Calu3 (cell line): ENCODE data around the gene MADCAM1. TPM values are rescaled to one million over a fixed set of nuclear protein-coding genes. Genes with fewer than 3 reads are reported as not detected.

Source experiments
- BruUV-seq: library from RNA; stranded (reverse); fragments of 400-500 nt; replicated peaks from 2 replicates; lab custom pipeline; 2021; lab: Mats Ljungman, UMichigan
- CTCF ChIA-PET: fragments of 300-600 bp; sonication (Branson Sonifier 250); formaldehyde crosslinking; loops from one replicate; lab custom pipeline; 2022; ENCODE audit warnings: antibody characterized with exemption; lab: Charles Lee
- DNase-seq: peaks from one replicate; pipeline ENCODE4 v3.0.0; 2022
- H3K27ac Mint-ChIP-seq: one replicate; pipeline ENCODE4 v1.8.0; 2022; ENCODE audit warnings: mixed read lengths; ENCODE audit not compliant: unreplicated experiment
- H3K27me3 Mint-ChIP-seq: one replicate; pipeline ENCODE4 v1.8.0; 2022; ENCODE audit warnings: mixed read lengths; ENCODE audit not compliant: unreplicated experiment
- H3K36me3 Mint-ChIP-seq: one replicate; pipeline ENCODE4 v1.8.0; 2022; ENCODE audit warnings: mild to moderate bottlenecking, moderate library complexity, mixed read lengths; ENCODE audit not compliant: insufficient read depth, unreplicated experiment
- H3K4me1 Mint-ChIP-seq: one replicate; pipeline ENCODE4 v1.8.0; 2022; ENCODE audit warnings: mild to moderate bottlenecking, low read depth, mixed read lengths; ENCODE audit not compliant: unreplicated experiment
- H3K4me3 Mint-ChIP-seq: one replicate; pipeline ENCODE4 v1.8.0; 2022; ENCODE audit warnings: mild to moderate bottlenecking, low read depth, moderate library complexity, mixed read lengths; ENCODE audit not compliant: unreplicated experiment
- H3K9me3 Mint-ChIP-seq: one replicate; pipeline ENCODE4 v1.8.0; 2022; ENCODE audit warnings: low read depth, mixed read lengths; ENCODE audit not compliant: unreplicated experiment
- CTCF ChIP-seq: fragments of 200-600 bp; IDR thresholded peaks from one replicate; pipeline ENCODE4 v1.8.0; 2022; ENCODE audit warnings: antibody characterized with exemption; ENCODE audit not compliant: unreplicated experiment
- intact Hi-C: fragments of 100-400 bp; cut with micrococcal nuclease; formaldehyde crosslinking; loops from one replicate; pipeline ENCODE4 v1.10.0; 2022; ENCODE audit not compliant: unreplicated experiment
- total RNA-seq: library from RNA; stranded (reverse); gene quantifications from 2 replicates; pipeline ENCODE4 v1.2.3, GENCODE V29; 2022

MADCAM1 gene
- total RNA-seq, 1 experiment from 2014 or later = 0.47 TPM

GRCh38 chr19:469833-470232 is 26.5 kb upstream of the MADCAM1 start:
- intact Hi-C loops = no loop called here
- Mint-ChIP-seq H3K27ac (no peak overlapping the region), H3K4me3 (no peak overlapping the region), H3K36me3 (no peaks in the 10 kb centered on the region), H3K4me1 (no peaks in the 10 kb centered on the region), H3K9me3 (no peaks in the 10 kb centered on the region), H3K27me3 (peaks cover 7% of the 10 kb centered on the region)
- CTCF ChIA-PET = no interaction called here
- no TSS peak for BruUV-seq
- TF ChIP-seq CTCF = no peak
- DNase-seq = no peak

GRCh38 chr19:470701-471100 is 25.6 kb upstream of the MADCAM1 start:
- CTCF ChIA-PET = no interaction called here
- Mint-ChIP-seq H3K36me3 (no peaks in the 10 kb centered on the region), H3K4me1 (no peaks in the 10 kb centered on the region), H3K27ac (no peak overlapping the region), H3K4me3 (no peak overlapping the region), H3K9me3 (no peaks in the 10 kb centered on the region), H3K27me3 (peaks cover 11% of the 10 kb centered on the region)
- no peak for DNase-seq
- BruUV-seq = no TSS peak
- no peak for TF ChIP-seq CTCF
- intact Hi-C loops = no loop called here

- no peaks in the 10 kb centered on the region for H3K9me3 Mint-ChIP-seq
- no peak for TF ChIP-seq CTCF
- DNase-seq = no peak
- no peaks in the 10 kb centered on the region for H3K4me1 Mint-ChIP-seq
- no peak overlapping the region for H3K27ac Mint-ChIP-seq
- no peaks in the 10 kb centered on the region for H3K36me3 Mint-ChIP-seq
- peaks cover 12% of the 10 kb centered on the region for H3K27me3 Mint-ChIP-seq
- no TSS peak for BruUV-seq
- no peak overlapping the region for H3K4me3 Mint-ChIP-seq
- CTCF ChIA-PET = no interaction called here
- intact Hi-C loops = no loop called here
Measured at GRCh38 chr19:472005-472858, 24.1 kb upstream of the MADCAM1 start.

GRCh38 chr19:474126-475078 is 21.9 kb upstream of the MADCAM1 start:
- Mint-ChIP-seq H3K4me3 (no peak overlapping the region), H3K9me3 (no peaks in the 10 kb centered on the region), H3K27ac (no peak overlapping the region), H3K36me3 (no peaks in the 10 kb centered on the region), H3K4me1 (no peaks in the 10 kb centered on the region), H3K27me3 (peaks cover 12% of the 10 kb centered on the region)
- no peak for TF ChIP-seq CTCF
- intact Hi-C loops = no loop called here
- no TSS peak for BruUV-seq
- no peak for DNase-seq
- CTCF ChIA-PET = no interaction called here
